NB4 (cell line): Measurements from ENCODE around the gene COA1.
A peak's percentile ranks its signal among the peaks of the same experiment; 100 is the strongest.
"Not testable (repeated sequence)": the region's sequence is repeated elsewhere in the genome, so short reads cannot be mapped to it uniquely, and the experiment has no call there.

Experiments
- DNase-seq: peaks from one replicate; pipeline ENCODE4 v3.0.0; 2010; ENCODE audit warnings: low read depth
- H3K4me3 ChIP-seq: one replicate; pipeline ENCODE4 v1.5.1; 2011; ENCODE audit warnings: mild to moderate bottlenecking, low read depth, low read length, moderate library complexity
- MYC ChIP-seq: IDR thresholded peaks from 2 replicates; pipeline ENCODE4 v1.6.1; 2011; ENCODE audit warnings: low read depth, low read length
- POLR2A ChIP-seq: IDR thresholded peaks from 2 replicates; pipeline ENCODE4 v1.6.1; 2011; ENCODE audit warnings: mild to moderate bottlenecking; ENCODE audit not compliant: insufficient read length; ENCODE audit errors: extremely low read depth
- TF ChIP-seq, protein P1 (sequence below): IDR thresholded peaks from one replicate; pipeline ENCODE4 v1.5.1; 2012; ENCODE audit warnings: low read depth, low read length
- TF ChIP-seq, protein P2 (sequence below): IDR thresholded peaks from 2 replicates; pipeline ENCODE4 v1.6.1; 2011; ENCODE audit warnings: low read depth, low read length

Gene COA1

DNA sequence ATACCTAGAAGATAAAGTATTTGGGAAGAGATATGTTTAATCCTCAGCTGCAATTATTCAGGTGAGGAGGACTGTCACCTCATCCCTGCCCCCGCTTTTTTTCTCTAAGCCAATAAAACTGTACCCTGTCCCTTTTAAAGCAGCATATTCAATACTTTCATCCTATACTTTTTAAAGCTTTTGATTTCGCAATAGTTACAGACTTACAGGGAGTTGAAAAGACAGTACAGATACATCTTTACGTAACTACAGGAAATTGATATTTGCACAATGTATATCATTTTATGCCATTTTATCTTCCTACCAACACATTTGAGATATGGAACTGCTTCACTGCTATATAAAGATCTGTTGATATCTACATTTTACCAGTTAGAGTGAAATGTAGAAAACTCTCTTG lies 98.8 kb downstream of the COA1 start:
- H3K4me3 ChIP-seq: no peak overlapping the region
- DNase-seq: peak; percentile 18
- TF ChIP-seq POLR2A (no peak), MYC (no peak)
- TF ChIP-seq, protein P1, sequence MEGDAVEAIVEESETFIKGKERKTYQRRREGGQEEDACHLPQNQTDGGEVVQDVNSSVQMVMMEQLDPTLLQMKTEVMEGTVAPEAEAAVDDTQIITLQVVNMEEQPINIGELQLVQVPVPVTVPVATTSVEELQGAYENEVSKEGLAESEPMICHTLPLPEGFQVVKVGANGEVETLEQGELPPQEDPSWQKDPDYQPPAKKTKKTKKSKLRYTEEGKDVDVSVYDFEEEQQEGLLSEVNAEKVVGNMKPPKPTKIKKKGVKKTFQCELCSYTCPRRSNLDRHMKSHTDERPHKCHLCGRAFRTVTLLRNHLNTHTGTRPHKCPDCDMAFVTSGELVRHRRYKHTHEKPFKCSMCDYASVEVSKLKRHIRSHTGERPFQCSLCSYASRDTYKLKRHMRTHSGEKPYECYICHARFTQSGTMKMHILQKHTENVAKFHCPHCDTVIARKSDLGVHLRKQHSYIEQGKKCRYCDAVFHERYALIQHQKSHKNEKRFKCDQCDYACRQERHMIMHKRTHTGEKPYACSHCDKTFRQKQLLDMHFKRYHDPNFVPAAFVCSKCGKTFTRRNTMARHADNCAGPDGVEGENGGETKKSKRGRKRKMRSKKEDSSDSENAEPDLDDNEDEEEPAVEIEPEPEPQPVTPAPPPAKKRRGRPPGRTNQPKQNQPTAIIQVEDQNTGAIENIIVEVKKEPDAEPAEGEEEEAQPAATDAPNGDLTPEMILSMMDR: no peak
- TF ChIP-seq, protein P2, sequence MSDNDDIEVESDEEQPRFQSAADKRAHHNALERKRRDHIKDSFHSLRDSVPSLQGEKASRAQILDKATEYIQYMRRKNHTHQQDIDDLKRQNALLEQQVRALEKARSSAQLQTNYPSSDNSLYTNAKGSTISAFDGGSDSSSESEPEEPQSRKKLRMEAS: no peak

DNA sequence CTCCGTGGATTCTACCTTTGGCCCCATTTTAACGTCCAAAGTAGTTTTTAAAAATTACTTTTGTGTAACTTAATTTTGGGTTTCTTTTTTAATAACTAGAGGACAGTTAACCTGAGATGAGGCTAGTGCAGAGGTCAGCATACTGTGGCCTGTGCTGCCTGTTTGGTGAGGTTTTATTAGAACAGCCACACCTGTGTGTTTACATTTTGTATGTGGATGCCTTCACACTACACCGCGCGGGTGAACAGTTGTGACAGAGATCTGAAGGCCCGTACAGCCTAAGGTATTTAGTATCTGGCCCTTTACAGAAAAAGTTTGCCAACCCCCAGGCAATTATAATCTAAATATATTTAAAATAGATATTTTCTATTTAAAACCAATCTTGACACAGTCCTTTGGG lies 99.5 kb downstream of the COA1 start:
- H3K4me3 ChIP-seq: no peak overlapping the region
- TF ChIP-seq MYC (no peak), POLR2A (no peak)
- TF ChIP-seq, protein P2: no peak
- TF ChIP-seq, protein P1: no peak
- no peak for DNase-seq

DNA sequence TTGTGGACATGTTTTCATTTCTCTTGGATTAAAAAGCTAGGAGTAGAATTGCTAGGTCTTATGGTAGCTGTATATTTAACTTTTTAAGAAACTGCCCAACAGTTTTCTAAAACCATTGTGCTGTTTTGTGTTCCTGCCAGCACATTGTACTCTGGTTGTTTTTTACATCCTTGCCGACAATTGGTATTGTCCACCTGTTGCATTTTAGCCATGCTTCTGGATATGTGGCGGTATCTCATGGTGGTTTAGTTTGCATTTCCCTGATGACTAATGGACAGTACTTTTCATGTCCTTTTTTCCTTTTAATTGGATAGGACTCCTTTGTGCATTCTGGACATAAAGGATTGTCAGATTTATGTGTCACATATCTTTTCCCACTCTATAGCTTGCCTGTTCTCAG lies 100.9 kb downstream of the COA1 start:
- TF ChIP-seq MYC (no peak), POLR2A (no peak)
- DNase-seq: no peak
- H3K4me3 ChIP-seq: no peak overlapping the region

DNA sequence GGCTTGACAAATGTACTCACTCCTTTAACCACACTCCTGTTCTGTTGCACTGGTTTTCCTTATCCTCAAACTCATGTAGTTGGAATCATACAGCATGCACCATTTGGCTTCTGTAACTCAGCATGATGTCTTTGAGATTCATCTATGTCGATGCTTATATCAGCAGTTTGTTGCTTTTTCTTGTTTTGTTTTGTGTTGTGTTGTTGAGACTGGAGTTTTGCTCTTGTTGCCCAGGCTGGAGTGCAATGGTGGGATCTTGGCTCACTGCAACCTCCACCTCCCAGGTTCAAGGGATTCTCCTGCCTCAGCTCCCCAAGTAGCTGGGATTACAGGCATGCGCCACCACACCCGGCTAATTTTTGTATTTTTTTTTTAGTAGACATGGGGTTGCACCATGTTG lies 101.5 kb downstream of the COA1 start:
- H3K4me3 ChIP-seq, DNase-seq: not testable (repeated sequence)

DNA sequence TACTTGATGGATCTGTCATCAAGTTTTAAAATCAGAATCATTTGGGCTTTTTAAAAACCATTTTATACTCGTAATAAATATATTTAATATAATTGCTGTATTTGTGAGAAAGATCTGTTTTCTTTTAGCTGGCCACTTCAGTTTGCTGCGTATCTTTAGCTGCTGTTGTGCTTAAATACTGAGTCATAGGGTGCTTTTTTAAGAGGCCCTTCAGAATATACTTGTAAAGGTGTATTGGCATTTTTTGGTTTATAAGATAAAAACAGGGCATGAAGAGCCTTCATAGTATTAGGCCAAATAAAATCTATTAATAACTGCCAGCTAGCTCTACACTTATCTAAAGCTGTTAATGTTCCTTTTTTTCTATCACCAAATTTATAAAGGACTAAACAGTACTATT lies 102.6 kb downstream of the COA1 start:
- no peak for DNase-seq
- H3K4me3 ChIP-seq: no peak overlapping the region
- TF ChIP-seq MYC (no peak), POLR2A (no peak)
- TF ChIP-seq, protein P1: no peak
- TF ChIP-seq, protein P2: no peak

DNA sequence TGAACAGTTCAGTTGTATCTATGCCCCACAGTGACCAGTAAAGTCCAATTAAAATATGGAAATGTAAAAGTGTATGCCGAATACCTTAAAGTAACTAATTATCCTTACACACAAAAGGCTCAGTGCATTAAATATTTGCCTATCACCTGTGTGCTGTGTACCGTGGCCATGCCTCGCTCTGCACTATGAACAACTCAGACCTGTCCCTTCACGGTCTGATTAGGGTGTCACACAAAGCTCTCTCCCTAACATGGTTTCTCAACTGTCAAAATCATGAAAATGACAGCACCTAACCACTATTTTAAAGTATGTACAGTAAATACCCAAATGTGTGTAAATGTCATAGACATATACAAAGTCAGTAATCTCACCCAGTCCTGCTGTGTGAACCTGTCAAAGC lies 103.3 kb downstream of the COA1 start:
- TF ChIP-seq POLR2A: no peak
- TF ChIP-seq, protein P2: no peak
- TF ChIP-seq MYC: no peak
- TF ChIP-seq, protein P1: no peak
- DNase-seq: no peak
- no peak overlapping the region for H3K4me3 ChIP-seq

DNA sequence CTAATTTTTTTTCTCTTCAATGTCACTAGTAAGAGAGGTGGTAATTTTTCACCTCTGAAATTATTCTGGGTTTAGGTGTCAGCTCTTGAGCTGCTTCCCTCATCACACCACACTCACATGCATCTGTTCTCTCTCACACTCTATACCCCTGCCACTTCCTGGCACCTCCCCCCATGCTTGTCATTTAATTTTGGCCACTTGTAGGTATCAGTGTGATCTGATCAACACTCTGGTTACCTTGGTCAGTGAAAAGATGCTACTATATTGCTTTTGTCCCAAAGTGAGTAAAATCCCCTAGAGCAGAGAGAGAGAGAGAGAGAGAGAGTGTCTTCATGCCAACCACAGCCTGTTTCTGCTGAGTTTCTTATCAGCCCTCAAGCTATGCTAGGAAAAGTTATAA lies 103.9 kb downstream of the COA1 start:
- no peak for DNase-seq
- TF ChIP-seq, protein P1: no peak
- TF ChIP-seq POLR2A: no peak
- TF ChIP-seq, protein P2: no peak
- TF ChIP-seq MYC: no peak
- H3K4me3 ChIP-seq: no peak overlapping the region
